Measurements from ENCODE around the gene SNX19.

The SNX19 gene

DNA sequence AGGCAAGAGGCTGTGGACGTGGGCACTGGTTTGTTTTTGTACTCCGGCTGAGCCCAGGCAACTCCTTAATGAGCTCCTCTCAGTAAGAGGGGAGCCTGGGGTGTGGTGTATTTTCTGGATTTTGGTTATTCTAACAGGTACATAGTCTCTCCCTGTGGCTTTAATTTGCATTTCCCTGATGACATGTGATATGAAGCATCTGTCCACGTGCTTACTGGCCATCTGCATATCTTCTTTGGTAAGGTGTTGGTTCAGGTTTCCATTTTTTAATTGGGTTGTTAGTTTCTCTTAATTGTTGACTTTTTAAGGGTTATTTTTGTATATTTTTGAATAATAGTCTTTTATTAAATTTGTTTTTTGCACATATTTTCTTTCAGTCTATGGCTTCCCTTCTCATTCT, 30.8 kb upstream of the SNX19 start:
- Histone ChIP-seq H3K27ac (ENCODE audit: low read length, poor library complexity, severe bottlenecking) (no peak overlapping the region), H4K91ac (ENCODE audit: low read length) (no peak overlapping the region), H2BK15ac (ENCODE audit: low read depth, poor library complexity, severe bottlenecking) (no peak overlapping the region), H3K18ac (ENCODE audit: low read depth in 1 of 2, low read length in 2 of 2) (no peak overlapping the region), H3K4me2 (ENCODE audit: low read length, poor library complexity, severe bottlenecking) (no peak overlapping the region), H2AFZ (ENCODE audit: low read depth, low read length) (no peak overlapping the region), H2BK5ac (ENCODE audit: low read depth, low read length, poor library complexity, severe bottlenecking) (no peak overlapping the region), H3K4ac (ENCODE audit: low read depth in 1 of 2, low read length in 2 of 2) (no peak overlapping the region), H3K14ac (ENCODE audit: low read length in 2 of 2) (no peak overlapping the region), H4K8ac (ENCODE audit: low read length) (no peak overlapping the region), H2BK120ac (ENCODE audit: low read depth, low read length) (no peak overlapping the region), H3K4me3 (ENCODE audit: insufficient read depth in 1 of 2, low read depth in 1 of 2, low read length in 2 of 2) (no peak overlapping the region), H3K4me1 (ENCODE audit: control insufficient read depth, insufficient read depth, low read depth, low read length) (no peaks in the 10 kb centered on the region), H2AK5ac (ENCODE audit: low read length, severe bottlenecking) (no peak overlapping the region), H3K9ac (ENCODE audit: low read length) (no peak overlapping the region), H3K23ac (ENCODE audit: low read length in 2 of 2) (no peak overlapping the region), H3K79me1 (replicated peaks; ENCODE audit: low read length, poor library complexity, severe bottlenecking) (no peaks in the 10 kb centered on the region), H3K36me3 (ENCODE audit: control insufficient read depth in 1 of 2, insufficient read depth in 2 of 2, low read depth in 1 of 2, low read length in 2 of 2) (no peaks in the 10 kb centered on the region), H3K9me3 (ENCODE audit: control insufficient read depth, low read length) (no peaks in the 10 kb centered on the region), H2BK12ac (ENCODE audit: low read length in 2 of 2) (no peak overlapping the region), H3K27me3 (ENCODE audit: control insufficient read depth in 1 of 2, insufficient read depth in 1 of 2, low read length in 2 of 2) (peaks cover 0 to 5% of the 10 kb centered on the region in 2 experiments)
- 65% methylated on average over 3 of the region's 3 CpGs for WGBS
- no peak for DNase-seq

DNA sequence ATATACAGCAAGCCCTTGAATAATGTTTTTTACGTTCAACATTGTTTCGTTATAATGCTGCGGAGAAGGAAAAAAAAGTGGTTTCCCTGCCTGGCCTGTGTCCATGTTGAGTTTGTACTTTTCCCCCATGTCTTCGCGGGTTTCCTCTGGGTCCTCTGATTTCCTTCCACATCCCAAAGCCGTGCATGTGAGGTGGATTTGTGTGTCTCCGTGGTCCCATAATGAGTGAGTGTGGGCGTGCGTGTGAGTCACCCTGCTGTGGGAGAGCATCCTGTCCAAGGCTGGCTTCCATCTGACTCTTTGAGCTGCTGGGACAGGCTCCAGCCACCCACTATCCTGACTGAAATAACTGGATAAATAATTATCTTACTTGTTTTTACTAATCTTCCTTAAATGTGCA, 29.6 kb upstream of the SNX19 start:
- H3K9ac ChIP-seq (ENCODE audit: low read length): peak overlapping the region; percentile 56
- no peak overlapping the region for H2AK5ac ChIP-seq (ENCODE audit: low read length, severe bottlenecking)
- H3K4me1 ChIP-seq (ENCODE audit: control insufficient read depth, insufficient read depth, low read depth, low read length): no peaks in the 10 kb centered on the region
- no peak overlapping the region for H3K4me2 ChIP-seq (ENCODE audit: low read length, poor library complexity, severe bottlenecking)
- no peak overlapping the region for H2BK15ac ChIP-seq (ENCODE audit: low read depth, poor library complexity, severe bottlenecking)
- H3K18ac ChIP-seq (ENCODE audit: low read depth in 1 of 2, low read length in 2 of 2): no peak overlapping the region
- DNase-seq: peak; percentile 24
- H3K36me3 ChIP-seq (ENCODE audit: control insufficient read depth in 1 of 2, insufficient read depth in 2 of 2, low read depth in 1 of 2, low read length in 2 of 2): no peaks in the 10 kb centered on the region
- no peaks in the 10 kb centered on the region for H3K79me1 ChIP-seq (replicated peaks; ENCODE audit: low read length, poor library complexity, severe bottlenecking)
- peaks cover 0 to 5% of the 10 kb centered on the region in 2 experiments for H3K27me3 ChIP-seq (ENCODE audit: control insufficient read depth in 1 of 2, insufficient read depth in 1 of 2, low read length in 2 of 2)
- peak overlapping the region in 1 of 2 experiments; percentile 51 for H3K4me3 ChIP-seq (ENCODE audit: insufficient read depth in 1 of 2, low read depth in 1 of 2, low read length in 2 of 2)
- H4K91ac ChIP-seq (ENCODE audit: low read length): no peak overlapping the region
- no peak overlapping the region for H2AFZ ChIP-seq (ENCODE audit: low read depth, low read length)
- no peak overlapping the region for H2BK12ac ChIP-seq (ENCODE audit: low read length in 2 of 2)
- no peak overlapping the region for H4K8ac ChIP-seq (ENCODE audit: low read length)
- no peak overlapping the region for H3K4ac ChIP-seq (ENCODE audit: low read depth in 1 of 2, low read length in 2 of 2)
- no peak overlapping the region for H3K27ac ChIP-seq (ENCODE audit: low read length, poor library complexity, severe bottlenecking)
- WGBS: 75% methylated on average over 6 of the region's 9 CpGs
- no peak overlapping the region for H2BK5ac ChIP-seq (ENCODE audit: low read depth, low read length, poor library complexity, severe bottlenecking)
- H3K9me3 ChIP-seq (ENCODE audit: control insufficient read depth, low read length): no peaks in the 10 kb centered on the region
- no peak overlapping the region for H2BK120ac ChIP-seq (ENCODE audit: low read depth, low read length)
- no peak overlapping the region for H3K14ac ChIP-seq (ENCODE audit: low read length in 2 of 2)
- H3K23ac ChIP-seq (ENCODE audit: low read length in 2 of 2): no peak overlapping the region

DNA sequence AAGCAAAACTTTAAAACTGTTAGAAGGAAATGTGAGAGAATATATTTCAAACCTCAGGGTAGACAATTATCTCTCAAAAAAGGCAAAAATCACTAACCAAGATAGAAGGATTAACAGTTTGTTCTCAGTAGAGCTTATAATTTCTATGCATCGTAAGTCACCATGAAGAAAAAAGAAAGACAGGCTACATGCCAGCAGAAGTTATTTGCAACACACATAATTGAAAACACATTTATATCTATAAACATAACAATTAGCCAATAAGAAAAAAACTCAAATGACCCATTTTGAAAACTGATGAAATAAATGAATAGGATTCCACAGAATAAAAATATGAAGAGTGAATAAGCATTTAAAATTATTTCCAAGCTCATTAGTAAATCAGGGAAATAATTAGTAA, 24.4 kb upstream of the SNX19 start:
- no peak overlapping the region for H4K91ac ChIP-seq (ENCODE audit: low read length)
- H3K27me3 ChIP-seq (ENCODE audit: control insufficient read depth in 1 of 2, insufficient read depth in 1 of 2, low read length in 2 of 2): peaks cover 0 to 4% of the 10 kb centered on the region in 2 experiments
- H3K4me2 ChIP-seq (ENCODE audit: low read length, poor library complexity, severe bottlenecking): no peak overlapping the region
- no peak overlapping the region for H2BK15ac ChIP-seq (ENCODE audit: low read depth, poor library complexity, severe bottlenecking)
- no peaks in the 10 kb centered on the region for H3K79me1 ChIP-seq (replicated peaks; ENCODE audit: low read length, poor library complexity, severe bottlenecking)
- no peak overlapping the region for H3K23ac ChIP-seq (ENCODE audit: low read length in 2 of 2)
- no peak overlapping the region for H3K14ac ChIP-seq (ENCODE audit: low read length in 2 of 2)
- H3K4me1 ChIP-seq (ENCODE audit: control insufficient read depth, insufficient read depth, low read depth, low read length): no peaks in the 10 kb centered on the region
- H3K27ac ChIP-seq (ENCODE audit: low read length, poor library complexity, severe bottlenecking): no peak overlapping the region
- no peak overlapping the region for H3K4ac ChIP-seq (ENCODE audit: low read depth in 1 of 2, low read length in 2 of 2)
- no peaks in the 10 kb centered on the region for H3K9me3 ChIP-seq (ENCODE audit: control insufficient read depth, low read length)
- WGBS: 100% methylated on average over 1 of the region's 1 CpG
- H2AFZ ChIP-seq (ENCODE audit: low read depth, low read length): no peak overlapping the region
- H3K4me3 ChIP-seq (ENCODE audit: insufficient read depth in 1 of 2, low read depth in 1 of 2, low read length in 2 of 2): no peak overlapping the region
- H2BK5ac ChIP-seq (ENCODE audit: low read depth, low read length, poor library complexity, severe bottlenecking): no peak overlapping the region
- no peak overlapping the region for H2BK12ac ChIP-seq (ENCODE audit: low read length in 2 of 2)
- peak overlapping the region; percentile 3 for H3K9ac ChIP-seq (ENCODE audit: low read length)
- H3K36me3 ChIP-seq (ENCODE audit: control insufficient read depth in 1 of 2, insufficient read depth in 2 of 2, low read depth in 1 of 2, low read length in 2 of 2): no peaks in the 10 kb centered on the region
- H2AK5ac ChIP-seq (ENCODE audit: low read length, severe bottlenecking): no peak overlapping the region
- no peak for DNase-seq
- no peak overlapping the region for H3K18ac ChIP-seq (ENCODE audit: low read depth in 1 of 2, low read length in 2 of 2)
- H2BK120ac ChIP-seq (ENCODE audit: low read depth, low read length): no peak overlapping the region
- H4K8ac ChIP-seq (ENCODE audit: low read length): no peak overlapping the region

DNA sequence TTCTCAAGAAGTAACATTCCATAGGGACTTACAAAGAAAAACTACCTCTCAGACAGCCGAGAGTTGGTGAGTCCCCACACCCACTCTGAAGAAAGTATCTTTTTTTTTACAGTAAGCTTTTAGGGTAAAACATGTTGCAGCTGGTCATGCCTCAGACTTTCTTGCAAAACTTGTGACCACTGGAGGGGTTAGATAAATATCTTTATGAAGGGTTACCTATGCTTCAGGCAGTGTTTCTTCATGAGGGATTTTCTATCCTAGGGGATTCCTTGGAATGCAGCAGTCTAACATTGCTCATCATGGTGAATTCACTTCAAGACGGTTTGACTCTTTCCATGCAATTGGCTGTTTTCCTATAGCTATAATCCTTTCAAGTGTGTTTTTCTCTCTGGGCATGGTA, 20.8 kb upstream of the SNX19 start:
- H3K23ac ChIP-seq (ENCODE audit: low read length in 2 of 2): no peak overlapping the region
- no peak overlapping the region for H3K9ac ChIP-seq (ENCODE audit: low read length)
- peaks cover 0 to 4% of the 10 kb centered on the region in 2 experiments for H3K27me3 ChIP-seq (ENCODE audit: control insufficient read depth in 1 of 2, insufficient read depth in 1 of 2, low read length in 2 of 2)
- no peak overlapping the region for H3K4me2 ChIP-seq (ENCODE audit: low read length, poor library complexity, severe bottlenecking)
- no peak for DNase-seq
- WGBS: no CpG with 5 or more reads among the region's 2 CpGs
- no peak overlapping the region for H2BK15ac ChIP-seq (ENCODE audit: low read depth, poor library complexity, severe bottlenecking)
- H3K4me3 ChIP-seq (ENCODE audit: insufficient read depth in 1 of 2, low read depth in 1 of 2, low read length in 2 of 2): no peak overlapping the region
- no peak overlapping the region for H2BK12ac ChIP-seq (ENCODE audit: low read length in 2 of 2)
- H3K18ac ChIP-seq (ENCODE audit: low read depth in 1 of 2, low read length in 2 of 2): no peak overlapping the region
- H3K14ac ChIP-seq (ENCODE audit: low read length in 2 of 2): no peak overlapping the region
- no peaks in the 10 kb centered on the region for H3K79me1 ChIP-seq (replicated peaks; ENCODE audit: low read length, poor library complexity, severe bottlenecking)
- H3K9me3 ChIP-seq (ENCODE audit: control insufficient read depth, low read length): no peaks in the 10 kb centered on the region
- no peak overlapping the region for H3K4ac ChIP-seq (ENCODE audit: low read depth in 1 of 2, low read length in 2 of 2)
- H2AK5ac ChIP-seq (ENCODE audit: low read length, severe bottlenecking): no peak overlapping the region
- no peaks in the 10 kb centered on the region for H3K36me3 ChIP-seq (ENCODE audit: control insufficient read depth in 1 of 2, insufficient read depth in 2 of 2, low read depth in 1 of 2, low read length in 2 of 2)
- H3K27ac ChIP-seq (ENCODE audit: low read length, poor library complexity, severe bottlenecking): no peak overlapping the region
- H4K91ac ChIP-seq (ENCODE audit: low read length): no peak overlapping the region
- H4K8ac ChIP-seq (ENCODE audit: low read length): no peak overlapping the region
- H2AFZ ChIP-seq (ENCODE audit: low read depth, low read length): no peak overlapping the region
- no peak overlapping the region for H2BK120ac ChIP-seq (ENCODE audit: low read depth, low read length)
- no peak overlapping the region for H2BK5ac ChIP-seq (ENCODE audit: low read depth, low read length, poor library complexity, severe bottlenecking)
- H3K4me1 ChIP-seq (ENCODE audit: control insufficient read depth, insufficient read depth, low read depth, low read length): no peaks in the 10 kb centered on the region
